NT2/D1 (cell line): ENCODE measurements around the gene WSCD1.

Experiments used
- SUZ12 ChIP-seq: IDR thresholded peaks from 2 replicates; pipeline ENCODE4 v1.6.1; 2011; ENCODE audit not compliant: insufficient read length, insufficient read depth; ENCODE audit errors: extremely low read depth
- YY1 ChIP-seq: IDR thresholded peaks from 2 replicates; pipeline ENCODE4 v1.6.1; 2011; ENCODE audit not compliant: insufficient read length, insufficient read depth
- ZNF274 ChIP-seq: IDR thresholded peaks from 2 replicates; pipeline ENCODE4 v1.6.1; 2011; ENCODE audit warnings: mild to moderate bottlenecking, low read depth, low read length

GRCh38 chr17:6166492-6167179, 96.5 kb downstream of the WSCD1 start:
- no peak for TF ChIP-seq YY1
- TF ChIP-seq SUZ12 = no peak
- no peak for TF ChIP-seq ZNF274
